Left ventricle myocardium superior (tissue), 1 donor: ENCODE data around the gene ZBTB47. TPM values are rescaled to one million over a fixed set of nuclear protein-coding genes. Genes with fewer than 3 reads are reported as not detected.

Experiments
- total RNA-seq: library from RNA; stranded (reverse); fragmentation: NEBNext Ultra II Directional; extraction: Animal tissue kit (Norgen Biotek cat#: 25700); gene quantifications from one replicate; pipeline ENCODE4 v1.2.1, GENCODE V29; 2021
- donor health status: DM: no; HTN: yes; CAD: no; lungs with severe emphysema.

Gene ZBTB47
- total RNA-seq, 1 donor from 2014 or later, result 90.5 TPM

Other genes with a start within 250 kb of the ZBTB47 start
- not detected for gene LYZL4, start 243.1 kb upstream of the ZBTB47 start, total RNA-seq
- 2.2 TPM for gene VIPR1, start 151.1 kb upstream of the ZBTB47 start, total RNA-seq
- 24.3 TPM for gene SEC22C, start 71.7 kb upstream of the ZBTB47 start, total RNA-seq
- 9.7 TPM for gene SS18L2, start 62.8 kb upstream of the ZBTB47 start, total RNA-seq
- gene NKTR, start 53.0 kb upstream of the ZBTB47 start, total RNA-seq, result 23.6 TPM
- 0.12 TPM for gene KLHL40, start 31.8 kb downstream of the ZBTB47 start, total RNA-seq
- gene HHATL, start 49.1 kb downstream of the ZBTB47 start, total RNA-seq, result 463 TPM
- gene CCDC13, start 119.6 kb downstream of the ZBTB47 start, total RNA-seq, result 0.17 TPM
- 333 TPM for gene HIGD1A, start 150.8 kb downstream of the ZBTB47 start, total RNA-seq
- 0.92 TPM for gene ACKR2, start 155.7 kb downstream of the ZBTB47 start, total RNA-seq
- not detected for gene CYP8B1, start 222.2 kb downstream of the ZBTB47 start, total RNA-seq